ENCODE measurements around the gene METTL5. TPM values are rescaled to one million over a fixed set of nuclear protein-coding genes. Genes with fewer than 3 reads are reported as not detected.
A peak's percentile ranks its signal among the peaks of the same experiment; 100 is the strongest.

Gene METTL5
- total and polyA plus RNA-seq, 9 of the 15 experiments (the other 6 are each of a cell fraction or from before 2014, with no cell fraction given): 149 to 471 (median 224) TPM

- no peak for TF ChIP-seq MCM2 (IDR thresholded peaks at IDR 0.05; ENCODE audit: low read depth)
- TF ChIP-seq ZFP36 (IDR thresholded peaks at IDR 0.05; ENCODE audit: low read depth, low read length, partially characterized antibody): no peak
- no peak for TF ChIP-seq ASH1L (IDR thresholded peaks at IDR 0.05; ENCODE audit: borderline replicate concordance, low read depth, partially characterized antibody)
These were observed 21.2 kb downstream of the METTL5 start (continued) for GRCh38 chr2:169803480-169803879.

DNA sequence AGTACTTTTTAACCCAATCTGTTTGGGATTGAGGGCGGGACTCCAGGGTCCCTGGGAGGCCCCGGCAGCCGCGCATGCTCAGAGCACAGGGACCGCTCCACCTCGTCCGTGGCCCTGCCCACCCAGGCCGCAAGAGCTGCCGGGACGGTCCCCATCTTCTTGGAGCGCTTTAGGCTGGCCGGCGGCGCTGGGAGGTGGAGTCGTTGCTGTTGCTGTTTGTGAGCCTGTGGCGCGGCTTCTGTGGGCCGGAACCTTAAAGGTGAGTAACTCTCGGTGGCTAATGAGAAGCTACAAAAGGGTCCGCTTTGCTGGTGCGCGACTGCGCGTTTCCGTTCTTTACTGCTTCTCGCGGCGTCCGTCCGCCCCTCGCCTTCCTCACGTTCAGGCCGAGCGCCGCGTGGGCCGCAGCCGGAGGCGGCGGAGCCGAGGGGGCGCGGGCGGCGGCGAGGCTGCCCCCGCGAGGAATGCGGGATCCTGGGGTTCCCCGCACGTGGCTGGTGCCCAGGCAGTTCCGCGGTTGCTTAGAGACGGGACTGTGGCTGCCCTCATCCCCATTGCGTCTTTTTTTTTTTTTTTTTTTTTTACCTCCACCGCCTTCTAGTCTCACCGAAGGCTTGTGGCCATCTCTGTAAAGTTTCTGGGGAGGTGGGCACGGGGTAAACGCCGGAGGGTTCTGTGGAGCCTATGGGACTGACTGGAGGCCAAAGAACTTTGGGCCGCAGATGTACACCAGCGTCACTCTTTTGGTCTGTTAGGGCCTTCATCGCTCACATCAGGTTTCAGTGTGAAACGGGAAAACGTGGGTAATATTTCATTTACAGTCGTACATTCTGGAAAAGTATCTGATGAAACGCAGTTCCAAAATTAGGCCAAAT is 25.8 kb downstream of the METTL5 start, which contains the start of gene SSB:
SSB (plus strand) TSS at position 154 of the 875 bp plus-strand sequence. CDS start 2,090 bp downstream, outside the sequence.
- CTCF ChIA-PET (ENCODE audit: low intra/inter-chr PET ratio): no interaction called here
- H4K20me1 ChIP-seq (replicated peaks; ENCODE audit: control insufficient read depth, insufficient read depth, low read length): peaks cover 8% of the 10 kb centered on the region
- no peaks in the 10 kb centered on the region for H3K9me3 ChIP-seq (replicated peaks; ENCODE audit: control insufficient read depth, insufficient read depth, low read depth, low read length)
- WGBS (ENCODE audit: insufficient coverage, low coverage, missing lambda C conversion rate): under 1% methylated on average over 62 of the region's 67 CpGs
- peak within 1 kb of the TSS; percentile 85 to 92 for H3K9ac ChIP-seq (ENCODE audit: insufficient read depth in 1 of 2, low read depth in 2 of 2, low read length in 2 of 2)
- H3K4me1 ChIP-seq (replicated peaks in 1 of 2; ENCODE audit: control insufficient read depth in 2 of 2, insufficient read depth in 2 of 2, low read length in 2 of 2): peaks cover 5 to 6% of the 10 kb centered on the region in 2 experiments; a peak in 3 of 5 replicates
- H2AFZ ChIP-seq (ENCODE audit: low read depth, low read length): peak within 1 kb of the TSS; percentile 94
- ATAC-seq: peak; percentile 97
- H3K79me2 ChIP-seq (ENCODE audit: control insufficient read depth, insufficient read depth, low read length): peaks cover 54% of the 10 kb centered on the region
- POLR2A ChIA-PET: interaction anchor here (0.7 to 1.9 kb wide), 10 partner anchors 9 to 318 kb away, joined by 3 to 8 read pairs (median 6); partner anchors contain the start of gene UBR3
- peak within 1 kb of the TSS; percentile 89 for H3K4me2 ChIP-seq (ENCODE audit: insufficient read depth, low read length)
- H3K4me3 ChIP-seq: peak within 1 kb of the TSS; percentile 67
- H3K9me1 ChIP-seq (ENCODE audit: control insufficient read depth, insufficient read depth, low read length): no peaks in the 10 kb centered on the region
- intact Hi-C loops (cut with micrococcal nuclease) (no loop called here), in situ Hi-C loops (cut with MboI) (no loop called here)
- peak; percentile 99 to 100 (median 100) for DNase-seq (ENCODE audit: extremely low read depth in 1 of 4, low spot score in 3 of 4)
- FAIRE-seq: peak; percentile 90
- H3K36me3 ChIP-seq (ENCODE audit: control insufficient read depth, insufficient read depth, low read length): peaks cover 38% of the 10 kb centered on the region
- no TSS peak for BruUV-seq (replicated peaks)
- peak within 1 kb of the TSS; percentile 78 for H3K27ac ChIP-seq (ENCODE audit: extremely low read depth, low read depth, low read length)
- no peaks in the 10 kb centered on the region for H3K27me3 ChIP-seq (ENCODE audit: control insufficient read depth in 2 of 2, insufficient read depth in 2 of 2, low read length in 2 of 2)
- no peak for TF ChIP-seq SRSF9 (IDR thresholded peaks at IDR 0.05; ENCODE audit: borderline replicate concordance, low read depth, low read length)
- peak; percentile 45 to 83; a peak in 2 of 4 replicates for TF ChIP-seq NONO (IDR thresholded peaks at IDR 0.05; ENCODE audit: low read depth in 2 of 2, low read length in 1 of 2)
- TF ChIP-seq POLR2AphosphoS5 (IDR thresholded peaks at IDR 0.05; ENCODE audit: control insufficient read depth, insufficient read depth, low read depth, low read length): peak; percentile 98
- TF ChIP-seq YY1 (IDR thresholded peaks at IDR 0.05; ENCODE audit: borderline replicate concordance in 1 of 3, control insufficient read depth in 1 of 3, extremely low read depth in 1 of 3, insufficient read depth in 3 of 3, insufficient read length in 1 of 3, insufficient replicate concordance in 2 of 3, low read depth in 1 of 3, low read length in 2 of 3): peak in 2 of 3 experiments; percentile 79 to 87
- TF ChIP-seq MEIS2 (IDR thresholded peaks at IDR 0.05; ENCODE audit: partially characterized antibody): peak; percentile 85
- TF ChIP-seq POLR2AphosphoS2 (IDR thresholded peaks at IDR 0.05; ENCODE audit: low read length): peak; percentile 89
- TF ChIP-seq CREM (IDR thresholded peaks at IDR 0.05; ENCODE audit: low read depth): peak; percentile 69
- TF ChIP-seq PCBP1 (IDR thresholded peaks at IDR 0.05; ENCODE audit: low read depth, low read length, poor library complexity, severe bottlenecking): peak; percentile 70
- peak; percentile 84 for TF ChIP-seq MYC (IDR thresholded peaks at IDR 0.05; ENCODE audit: low read depth, low read length)
- TF ChIP-seq MYC (CRISPR knock-in tag; IDR thresholded peaks at IDR 0.05; ENCODE audit: borderline replicate concordance, low read depth): no peak
- TF ChIP-seq CHD4 (IDR thresholded peaks at IDR 0.05; ENCODE audit: insufficient read depth, insufficient replicate concordance, low read depth, low read length, poor library complexity, severe bottlenecking): no peak
- TF ChIP-seq TEAD1 (CRISPR knock-in tag; IDR thresholded peaks at IDR 0.05): peak in 1 of 2 experiments; percentile 76; a peak in 1 of 4 replicates
- peak; percentile 26; the same call in 1 of the 2 replicates for TF ChIP-seq MXI1 (IDR thresholded peaks at IDR 0.05; ENCODE audit: low read depth, low read length)
- TF ChIP-seq, protein P1, sequence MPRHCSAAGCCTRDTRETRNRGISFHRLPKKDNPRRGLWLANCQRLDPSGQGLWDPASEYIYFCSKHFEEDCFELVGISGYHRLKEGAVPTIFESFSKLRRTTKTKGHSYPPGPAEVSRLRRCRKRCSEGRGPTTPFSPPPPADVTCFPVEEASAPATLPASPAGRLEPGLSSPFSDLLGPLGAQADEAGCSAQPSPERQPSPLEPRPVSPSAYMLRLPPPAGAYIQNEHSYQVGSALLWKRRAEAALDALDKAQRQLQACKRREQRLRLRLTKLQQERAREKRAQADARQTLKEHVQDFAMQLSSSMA (CRISPR knock-in tag; IDR thresholded peaks at IDR 0.05): peak; percentile 24; the same call in 1 of the 2 replicates
- TF ChIP-seq TGIF2 (CRISPR knock-in tag; IDR thresholded peaks at IDR 0.05): 0 out of 2 replicates have a peak, but pooled peaks have one; percentile 62

Data from K562 (cell line).